Germinal center (tissue), 1 donor: ENCODE results near the gene ZDHHC8.
"Not testable (repeated sequence)": the region's sequence is repeated elsewhere in the genome, so short reads cannot be mapped to it uniquely, and the experiment has no call there.

Source experiments
- DNase-seq: peaks from one replicate; pipeline ENCODE4 v3.0.0; 2012; ENCODE audit warnings: mixed read lengths, low spot score

Gene ZDHHC8

GRCh38 chr22:20158391-20159036 lies 26.9 kb downstream of the ZDHHC8 start:
- no peak for DNase-seq

- DNase-seq = no peak
Observed at GRCh38 chr22:20159076-20159475, 27.5 kb downstream of the ZDHHC8 start.

- not testable (repeated sequence) for DNase-seq
Observed at GRCh38 chr22:20159531-20159930, 27.9 kb downstream of the ZDHHC8 start.

- DNase-seq = no peak
Observed at GRCh38 chr22:20160041-20160440, 28.4 kb downstream of the ZDHHC8 start.

GRCh38 chr22:20164863-20165262 lies 33.3 kb downstream of the ZDHHC8 start:
- DNase-seq = no peak

- no peak for DNase-seq
Observed at GRCh38 chr22:20165421-20165820, 33.8 kb downstream of the ZDHHC8 start.

- DNase-seq = no peak
Observed at GRCh38 chr22:20165913-20166312, 34.3 kb downstream of the ZDHHC8 start.

GRCh38 chr22:20166703-20167102 lies 35.1 kb downstream of the ZDHHC8 start:
- DNase-seq = no peak

- no peak for DNase-seq
Observed at GRCh38 chr22:20167643-20168322, 36.2 kb downstream of the ZDHHC8 start.

- DNase-seq = no peak
Observed at GRCh38 chr22:20169253-20169822, 37.7 kb downstream of the ZDHHC8 start.

- no peak for DNase-seq
Observed at GRCh38 chr22:20170170-20170569, 38.6 kb downstream of the ZDHHC8 start.

GRCh38 chr22:20171288-20172140 lies 39.9 kb downstream of the ZDHHC8 start:
- no peak for DNase-seq

- no peak for DNase-seq
Observed at GRCh38 chr22:20172141-20172613, 40.6 kb downstream of the ZDHHC8 start.

- DNase-seq = no peak
Observed at GRCh38 chr22:20173246-20173645, 41.6 kb downstream of the ZDHHC8 start.

GRCh38 chr22:20173772-20174171 lies 42.2 kb downstream of the ZDHHC8 start:
- no peak for DNase-seq

- no peak for DNase-seq
Observed at GRCh38 chr22:20174785-20175596, 43.4 kb downstream of the ZDHHC8 start.

- no peak for DNase-seq
Observed at GRCh38 chr22:20175597-20175900, 43.9 kb downstream of the ZDHHC8 start.

GRCh38 chr22:20176421-20177085 lies 44.9 kb downstream of the ZDHHC8 start:
- DNase-seq = no peak

GRCh38 chr22:20177217-20177911 lies 45.8 kb downstream of the ZDHHC8 start:
- no peak for DNase-seq

GRCh38 chr22:20178075-20178914 lies 46.7 kb downstream of the ZDHHC8 start:
- no peak for DNase-seq
